A549 (cell line): Measurements from ENCODE around the gene GPANK1. TPM values are rescaled to one million over a fixed set of nuclear protein-coding genes. Genes with fewer than 3 reads are reported as not detected.

Experiments
- ATAC-seq, 2 experiments: fragments of 200-7000 bp in 1 of 2; fragments of >200 bp in 1 of 2; cut with Nextera tagmentation in 1 of 2; cut with Tn5 transposase in 1 of 2; 3 replicates each; pipeline versions ENCODE4 v1.8.0 to v1.9.1; 2018 to 2020; ENCODE audit warnings: mild to moderate bottlenecking in 1 of 2, moderate library complexity in 1 of 2
- CTCF ChIA-PET: fragments of 300-600 bp; sonication (Branson Sonifier 250); formaldehyde crosslinking; extraction: SDS; loops from one replicate; lab custom pipeline; 2021; ENCODE audit warnings: antibody characterized with exemption, inconsistent platforms; lab: Yijun Ruan, JAX
- POLR2A ChIA-PET: fragments of 350-600 bp; formaldehyde crosslinking; extraction: SDS; loops from one replicate; lab custom pipeline; 2021; ENCODE audit warnings: antibody characterized with exemption, inconsistent platforms; lab: Yijun Ruan, JAX
- DNase-seq, 2 experiments: peaks; one replicate each; pipeline versions ENCODE4 v3.0.0 to v3.0.0-alpha.2; 2011 to 2016; ENCODE audit warnings: low read depth in 1 of 2, low spot score in 1 of 2
- FAIRE-seq: peaks from 2 replicates; lab custom pipeline; 2011; peaks lifted over from hg19 to GRCh38; lab: Jason Lieb, UNC
- H3K27ac ChIP-seq, 2 experiments: fragments of >200 bp; sonication (Bioruptor Twin); formaldehyde crosslinking; 3 replicates each; pipeline ENCODE4 v1.5.1; 2016 to 2017
- H3K4me1 ChIP-seq: fragments of >200 bp; sonication (Bioruptor Twin); formaldehyde crosslinking; 3 replicates; pipeline ENCODE4 v1.6.1; 2016
- H3K4me2 ChIP-seq: fragments of >200 bp; sonication (Bioruptor Twin); formaldehyde crosslinking; 3 replicates; pipeline ENCODE4 v1.6.1; 2016
- H3K4me3 ChIP-seq: fragments of >200 bp; sonication (Bioruptor Twin); formaldehyde crosslinking; 3 replicates; pipeline ENCODE4 v1.5.1; 2016
- H3K9me3 ChIP-seq: fragments of >200 bp; sonication (Bioruptor Twin); formaldehyde crosslinking; 3 replicates; pipeline ENCODE4 v1.6.1; 2016
- ATOH8 ChIP-seq: fragments of 250-450 bp; sonication (Bioruptor Pico); IDR thresholded peaks from 2 replicates; pipeline ENCODE4 v1.5.0; 2020; ENCODE audit warnings: low read depth, mild to moderate bottlenecking, moderate library complexity
- BCL3 ChIP-seq: fragments of >200 bp; sonication (Bioruptor Twin); formaldehyde crosslinking; IDR thresholded peaks from 3 replicates; pipeline ENCODE4 v1.6.1; 2016
- BHLHE40 ChIP-seq: IDR thresholded peaks from 2 replicates; pipeline ENCODE4 v1.6.1; 2012; ENCODE audit warnings: low read depth, low read length, inconsistent platforms
- CTCF ChIP-seq: fragments of >200 bp; sonication (Bioruptor Twin); formaldehyde crosslinking; IDR thresholded peaks from 3 replicates; pipeline ENCODE4 v1.5.1; 2016
- E2F6 ChIP-seq: IDR thresholded peaks from 2 replicates; pipeline ENCODE4 v1.6.1; 2012; ENCODE audit warnings: low read depth, borderline replicate concordance
- EHF ChIP-seq: fragments of 250-450 bp; sonication (Bioruptor Pico); IDR thresholded peaks from 2 replicates; pipeline ENCODE4 v1.5.0; 2020; ENCODE audit warnings: mild to moderate bottlenecking
- EP300 ChIP-seq, 2 experiments: fragments of >200 bp; sonication (Bioruptor Twin); formaldehyde crosslinking; IDR thresholded peaks; 2 replicates in 1 of 2; 3 replicates in 1 of 2; pipeline ENCODE4 v1.6.1; 2016 to 2017
- ESRRA ChIP-seq: fragments of 150-350 bp; IDR thresholded peaks from 2 replicates; pipeline ENCODE4 v1.6.1; 2014; ENCODE audit warnings: mild to moderate bottlenecking, low read length, borderline replicate concordance
- FOSL2 ChIP-seq, 2 experiments: fragments of 450-650 bp in 1 of 2; fragments of >200 bp in 1 of 2; sonication (Bioruptor Twin) in 1 of 2; formaldehyde crosslinking; IDR thresholded peaks; 2 replicates each; pipeline versions ENCODE4 v1.5.0 to v1.6.1; 2016 to 2020; ENCODE audit warnings: mild to moderate bottlenecking in 1 of 2, moderate library complexity in 1 of 2
- GATA3 ChIP-seq: IDR thresholded peaks from 2 replicates; pipeline ENCODE4 v1.6.1; 2012; ENCODE audit warnings: borderline replicate concordance
- HES2 ChIP-seq: fragments of >200 bp; sonication (Bioruptor Twin); formaldehyde crosslinking; IDR thresholded peaks from 2 replicates; pipeline ENCODE4 v1.6.1; 2016
- HOXA7 ChIP-seq: fragments of 250-450 bp; sonication (Bioruptor Pico); IDR thresholded peaks from 2 replicates; pipeline ENCODE4 v1.5.0; 2020; ENCODE audit warnings: mild to moderate bottlenecking, moderate library complexity
- HOXB5 ChIP-seq: fragments of 250-450 bp; sonication (Bioruptor Pico); IDR thresholded peaks from 2 replicates; pipeline ENCODE4 v1.5.0; 2020; ENCODE audit warnings: mild to moderate bottlenecking, moderate library complexity
- KDM5A ChIP-seq: fragments of 200-600 bp; sonication (generic); IDR thresholded peaks from 2 replicates; pipeline ENCODE4 v1.6.1; 2016; ENCODE audit warnings: antibody characterized with exemption, mild to moderate bottlenecking
- MAFK ChIP-seq: fragments of 450-650 bp; IDR thresholded peaks from 2 replicates; pipeline ENCODE4 v1.6.1; 2014; ENCODE audit not compliant: partially characterized antibody
- MAZ ChIP-seq: fragments of 150-350 bp; IDR thresholded peaks from 2 replicates; pipeline ENCODE4 v1.6.1; 2014; ENCODE audit warnings: antibody characterized with exemption, low read depth, low read length, borderline replicate concordance
- MYC ChIP-seq: IDR thresholded peaks from 2 replicates; pipeline ENCODE4 v1.6.1; 2012; ENCODE audit warnings: mild to moderate bottlenecking, inconsistent platforms, low read length, improper control_type of control experiment, borderline replicate concordance
- POLR2AphosphoS2 ChIP-seq: conservative IDR thresholded peaks from 2 replicates; pipeline ENCODE4 v1.6.1; 2012; ENCODE audit warnings: low read length, improper control_type of control experiment, inconsistent platforms
- RARB ChIP-seq: fragments of 250-450 bp; sonication (Bioruptor Pico); IDR thresholded peaks from 2 replicates; pipeline ENCODE4 v1.8.0; 2021; ENCODE audit warnings: mild to moderate bottlenecking, moderate library complexity
- RCOR1 ChIP-seq: fragments of 150-350 bp; IDR thresholded peaks from 2 replicates; pipeline ENCODE4 v1.6.1; 2014; ENCODE audit warnings: antibody characterized with exemption, low read length, low read depth
- RFX5 ChIP-seq: fragments of 450-650 bp; IDR thresholded peaks from 2 replicates; pipeline ENCODE4 v1.7.1; 2014; ENCODE audit warnings: antibody characterized with exemption, mild to moderate bottlenecking, moderate library complexity
- TFCP2L1 ChIP-seq: fragments of 250-450 bp; sonication (Bioruptor Pico); IDR thresholded peaks from 2 replicates; pipeline ENCODE4 v1.5.0; 2021; ENCODE audit warnings: mild to moderate bottlenecking
- ZFP36 ChIP-seq: fragments of 450-650 bp; IDR thresholded peaks from 2 replicates; pipeline ENCODE4 v1.6.1; 2014; ENCODE audit warnings: borderline replicate concordance; ENCODE audit not compliant: partially characterized antibody
- ZSCAN20 ChIP-seq: fragments of 250-450 bp; sonication (Bioruptor Pico); IDR thresholded peaks from 2 replicates; pipeline ENCODE4 v1.8.0; 2022; ENCODE audit warnings: mild to moderate bottlenecking, moderate library complexity
- WGBS: methylation state at CpG from one replicate; pipeline ENCODE4 v1.1.6; 2017; ENCODE audit errors: missing lambda C conversion rate; 5-methylcytosine and 5-hydroxymethylcytosine counted together
- polyA plus RNA-seq, 4 experiments: library from polyadenylated mRNA; depleted of rRNA in 3 of 4; stranded (reverse); fragments of >200 nt; fragmentation: RNase III in 1 of 4; extraction: RNeasy Plus Mini Kit Qiagen cat#74134 plus additional on column Dnase treatment in 1 of 4; gene quantifications; 2 replicates in 3 of 4; 3 replicates in 1 of 4; pipeline ENCODE4 v1.2.3, GENCODE V29; 2011 to 2017
- TF ChIP-seq, protein P1 (sequence below): fragments of 450-650 bp; IDR thresholded peaks from 2 replicates; pipeline ENCODE4 v1.6.1; 2014; ENCODE audit warnings: antibody characterized with exemption

Gene GPANK1
- polyA plus RNA-seq, 2 of the 4 experiments (the other 2 are of a cell fraction), result 11.0 TPM

DNA sequence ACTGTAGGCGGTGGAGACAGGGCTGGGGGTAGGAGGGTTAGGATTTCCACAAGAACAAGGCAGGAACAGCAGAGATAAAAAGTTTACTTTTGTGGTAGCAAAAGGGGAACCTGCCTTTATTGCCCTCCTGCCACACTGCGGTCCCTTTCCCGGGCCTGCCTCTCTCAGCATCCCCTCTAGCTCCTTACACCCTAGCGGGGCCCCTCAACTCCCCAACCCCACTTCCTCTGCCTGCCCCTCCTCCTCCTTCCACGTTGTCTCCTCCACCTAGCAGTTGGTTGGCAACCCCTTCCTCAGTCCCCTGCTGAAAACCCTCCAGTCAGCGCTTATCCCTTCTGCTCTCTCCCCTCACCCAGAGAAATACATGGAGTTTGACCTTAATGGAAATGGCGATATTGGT, 49.0 kb downstream of the GPANK1 start:
- ATAC-seq, result no peak
- TF ChIP-seq BHLHE40, result no peak
- no peak for TF ChIP-seq ZSCAN20
- no peak for TF ChIP-seq TFCP2L1 (CRISPR knock-in tag)
- no peak for TF ChIP-seq ESRRA
- no peak for TF ChIP-seq E2F6
- TF ChIP-seq MAZ, result no peak
- no peak for TF ChIP-seq ATOH8 (CRISPR knock-in tag)
- TF ChIP-seq MAFK, result no peak
- no peak for TF ChIP-seq BCL3
- TF ChIP-seq HOXA7 (CRISPR knock-in tag), result no peak
- no peak for TF ChIP-seq RARB
- TF ChIP-seq CTCF, result no peak
- TF ChIP-seq, protein P1, sequence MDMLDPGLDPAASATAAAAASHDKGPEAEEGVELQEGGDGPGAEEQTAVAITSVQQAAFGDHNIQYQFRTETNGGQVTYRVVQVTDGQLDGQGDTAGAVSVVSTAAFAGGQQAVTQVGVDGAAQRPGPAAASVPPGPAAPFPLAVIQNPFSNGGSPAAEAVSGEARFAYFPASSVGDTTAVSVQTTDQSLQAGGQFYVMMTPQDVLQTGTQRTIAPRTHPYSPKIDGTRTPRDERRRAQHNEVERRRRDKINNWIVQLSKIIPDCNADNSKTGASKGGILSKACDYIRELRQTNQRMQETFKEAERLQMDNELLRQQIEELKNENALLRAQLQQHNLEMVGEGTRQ, result no peak
- DNase-seq, result no peak
- H3K4me2 ChIP-seq, result no peak overlapping the region
- peaks cover 4% of the 10 kb centered on the region; the same call in 2 of the 3 replicates for H3K4me1 ChIP-seq
- FAIRE-seq, result no peak
- ChIA-PET CTCF (interaction anchor here (0.9 to 2.0 kb wide), 2 partner anchors 17 to 69 kb away, joined by 4 to 5 read pairs; partner anchors contain the start of gene ATP6V1G2), POLR2A (interaction anchor here (0.5 kb wide), 1 partner anchor 23 kb away, joined by 4 read pairs; no protein-coding TSS in a partner anchor)
- 78% methylated on average over 7 of the region's 7 CpGs for WGBS
- no peak overlapping the region for H3K27ac ChIP-seq
- no peaks in the 10 kb centered on the region for H3K9me3 ChIP-seq
- no peak overlapping the region for H3K4me3 ChIP-seq

DNA sequence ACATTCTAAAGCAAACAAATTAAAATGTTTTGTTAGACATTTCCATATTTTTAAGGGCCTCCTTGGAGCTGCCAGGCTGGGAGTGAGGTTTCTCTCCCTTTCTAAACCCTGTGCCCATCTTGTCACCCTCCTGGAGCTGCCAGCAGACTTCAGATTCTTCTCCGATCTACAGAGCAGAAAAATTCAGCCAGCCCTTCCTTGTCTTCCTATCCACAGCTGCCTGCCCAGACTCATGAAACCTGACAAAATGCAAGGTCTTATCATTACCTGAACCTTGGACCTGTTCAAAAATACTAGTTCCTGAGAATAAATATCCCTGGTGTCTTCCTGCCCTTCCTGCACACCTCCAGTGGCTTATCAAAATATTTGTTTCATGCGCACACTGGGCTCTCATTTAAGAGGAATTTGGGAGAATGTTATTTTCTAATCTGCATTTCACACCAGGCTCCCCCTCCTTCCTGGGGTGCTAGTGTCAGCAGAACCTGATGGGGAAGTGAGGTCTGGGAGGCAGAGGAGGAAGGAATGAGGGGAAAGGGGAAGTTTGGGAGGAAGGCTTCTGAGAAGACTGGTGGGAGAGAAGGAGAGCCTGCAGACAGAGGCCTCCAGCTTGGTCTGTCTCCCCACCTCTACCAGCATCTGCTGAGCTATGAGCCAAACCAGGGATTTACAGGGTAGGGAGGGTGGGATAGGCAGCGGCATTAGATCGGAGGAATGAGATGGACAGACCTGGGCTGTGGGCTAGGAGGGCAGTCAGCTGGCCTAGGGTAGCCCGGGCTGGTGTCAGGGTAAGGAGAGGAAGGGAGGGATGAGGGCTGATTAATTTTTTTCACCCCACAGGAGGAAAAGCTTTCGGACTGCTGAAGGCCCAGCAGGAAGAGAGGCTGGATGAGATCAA, 49.9 kb downstream of the GPANK1 start, which contains the start of gene AIF1:
Gene AIF1 (plus strand): TSS at position 551 of the 895 bp plus-strand sequence. CDS start 96 bp downstream, at position 647.
- no peak for FAIRE-seq
- Histone ChIP-seq H3K27ac (no peak within 1 kb of the TSS), H3K4me2 (no peak within 1 kb of the TSS), H3K4me3 (no peak within 1 kb of the TSS), H3K9me3 (no peaks in the 10 kb centered on the region), H3K4me1 (peaks cover 4% of the 10 kb centered on the region; the same call in 2 of the 3 replicates)
- CTCF ChIA-PET, result interaction anchor here (0.9 to 2.6 kb wide), 3 partner anchors 16 to 69 kb away, joined by 4 to 19 read pairs (median 5); partner anchors contain the start of gene ATP6V1G2
- WGBS, result 81% methylated on average over 6 of the region's 6 CpGs
- POLR2A ChIA-PET, result no interaction called here
- TF ChIP-seq ATOH8 (CRISPR knock-in tag), result no peak
- no peak for TF ChIP-seq RFX5
- TF ChIP-seq FOSL2 (IDR thresholded peaks at IDR 0.05), result no peak
- TF ChIP-seq FOSL2 (CRISPR knock-in tag; IDR thresholded peaks at IDR 0.05), result no peak
- TF ChIP-seq MYC, result no peak
- no peak for TF ChIP-seq HES2
- no peak for TF ChIP-seq EHF (CRISPR knock-in tag)
- TF ChIP-seq HOXB5 (CRISPR knock-in tag), result no peak
- TF ChIP-seq RCOR1, result no peak
- TF ChIP-seq EP300 (IDR thresholded peaks at IDR 0.05), result no peak
- no peak for TF ChIP-seq POLR2AphosphoS2
- TF ChIP-seq ZFP36, result no peak
- no peak for TF ChIP-seq KDM5A
- no peak for TF ChIP-seq GATA3
- no peak for DNase-seq
- ATAC-seq, result no peak
